GM21717 (cell line): ENCODE results near the gene TMF1.

Source experiments
- ATAC-seq: cut with Tn5 transposase; IDR thresholded peaks from one replicate; pipeline ENCODE4 v1.9.1; 2021; ENCODE audit warnings: mild to moderate bottlenecking, moderate library complexity; ENCODE audit not compliant: unreplicated experiment

Gene TMF1

DNA sequence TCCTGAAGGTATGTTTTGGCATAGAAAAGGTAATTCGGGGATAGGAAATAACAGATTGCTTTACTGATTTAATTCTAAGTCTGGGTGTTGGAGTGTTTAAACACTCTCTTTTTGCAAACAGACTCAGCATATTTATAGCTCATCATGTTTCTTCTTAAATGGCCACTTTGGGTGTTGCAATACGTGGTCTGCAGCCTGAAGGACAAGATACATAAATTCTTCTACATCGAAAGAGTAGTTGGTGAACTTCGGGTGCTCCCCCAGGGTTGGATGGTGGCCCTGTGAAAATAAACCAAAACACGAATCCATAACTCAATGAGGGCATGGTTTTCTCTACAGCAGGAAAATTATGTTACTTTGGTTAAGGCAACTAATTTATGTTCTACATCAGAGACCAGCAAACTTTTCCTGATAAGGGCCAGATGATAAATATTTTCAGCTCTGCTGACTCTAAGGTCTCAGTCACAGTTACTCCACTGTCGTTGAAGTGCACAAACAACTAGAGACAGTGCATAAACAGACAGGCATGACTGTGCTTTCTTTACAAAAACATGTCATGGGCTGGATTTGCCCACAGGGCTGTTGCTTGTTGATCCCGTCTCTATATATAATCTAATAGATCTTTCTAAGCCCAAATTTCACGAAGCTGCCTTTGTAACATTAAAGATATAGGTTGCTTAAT lies 74.5 kb downstream of the TMF1 start:
- no peak for ATAC-seq

DNA sequence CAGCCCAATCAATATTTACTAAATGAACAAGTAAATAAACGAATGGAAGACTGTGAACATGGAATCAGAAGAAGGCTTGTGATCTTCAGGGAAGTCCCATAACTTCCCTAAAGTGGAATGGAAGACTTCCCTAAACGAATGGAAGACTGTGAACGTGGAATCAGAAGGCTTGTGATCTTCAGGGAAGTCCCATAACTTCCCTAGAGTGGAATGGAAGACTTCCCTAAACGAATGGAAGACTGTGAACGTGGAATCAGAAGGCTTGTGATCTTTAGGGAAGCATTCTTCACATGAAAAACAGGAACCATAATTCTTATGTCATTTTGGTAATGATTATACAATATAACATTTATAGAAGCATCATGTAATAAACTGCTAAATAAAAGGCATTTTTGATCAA lies 77.4 kb downstream of the TMF1 start:
- ATAC-seq: no peak

GRCh38 chr3:68973639-68974038 lies 78.5 kb downstream of the TMF1 start:
- ATAC-seq: no peak

DNA sequence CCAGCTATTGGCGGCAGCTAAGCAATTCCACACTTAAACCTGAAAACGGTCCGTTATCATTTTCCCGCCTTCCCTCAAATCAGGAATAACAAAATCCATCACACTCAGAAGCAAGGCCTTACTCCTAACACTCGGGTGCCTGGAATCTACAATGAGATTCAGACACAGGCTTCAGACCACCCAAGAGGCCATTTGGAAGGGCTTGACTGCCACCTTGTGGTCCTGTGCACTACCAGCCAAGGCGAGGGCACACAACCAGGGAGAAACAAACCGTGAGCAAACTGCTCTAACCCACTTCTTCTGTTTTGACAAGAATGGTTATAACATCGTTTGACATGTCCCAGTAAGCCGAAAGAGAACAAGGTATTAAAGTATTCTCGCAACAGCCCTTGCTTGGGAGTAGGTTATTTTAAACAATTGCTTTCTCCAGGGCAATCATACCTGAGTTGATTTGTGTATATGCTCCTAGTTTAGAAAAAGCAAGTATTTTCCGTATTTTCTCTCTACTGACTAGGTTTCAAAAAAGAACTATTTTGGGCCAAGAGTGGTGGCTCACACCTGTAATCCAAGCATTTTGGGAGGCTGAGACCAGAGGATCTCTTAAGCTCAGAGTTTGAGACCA lies 79.7 kb downstream of the TMF1 start:
- no peak for ATAC-seq
